Common myeloid progenitor, CD34-positive (primary cell): Measurements from ENCODE around the gene MDC1.

ENCODE experiments used
- CTCF ChIA-PET: fragments of 350-600 bp; sonication (Branson Sonifier 250); formaldehyde crosslinking; loops from one replicate; lab custom pipeline; 2021; ENCODE audit warnings: antibody characterized with exemption; lab: Charles Lee
- POLR2A ChIA-PET: fragments of 350-600 bp; sonication (Branson Sonifier 250); formaldehyde crosslinking; loops from one replicate; lab custom pipeline; 2021; ENCODE audit warnings: antibody characterized with exemption; lab: Charles Lee
- DNase-seq, 3 donors: peaks; one replicate each; pipeline versions ENCODE4 v3.0.0 to v3.0.0-alpha.2; 2013
- H3K27ac ChIP-seq, 2 experiments: 1 replicate in 1 of 2; 2 replicates in 1 of 2; pipeline ENCODE4 v1.7.0; 2013; ENCODE audit warnings: inconsistent platforms in 2 of 2, low read length in 2 of 2, mild to moderate bottlenecking in 2 of 2, low read depth in 1 of 2, moderate library complexity in 1 of 2; ENCODE audit not compliant: severe bottlenecking in 2 of 2, insufficient read depth in 1 of 2, poor library complexity in 1 of 2
- H3K27me3 ChIP-seq, 5 experiments: replicated peaks in 2 of 5; 1 replicate in 3 of 5; 2 replicates in 2 of 5; pipeline versions ENCODE4 v1.6.1 to v1.7.0; 2013; ENCODE audit warnings: low read length in 4 of 5, mild to moderate bottlenecking in 2 of 5, moderate library complexity in 2 of 5, inconsistent platforms in 1 of 5; ENCODE audit not compliant: insufficient read depth in 5 of 5, control insufficient read depth in 4 of 5
- H3K36me3 ChIP-seq, 4 experiments: 1 replicate in 2 of 4; 2 replicates in 2 of 4; pipeline versions ENCODE4 v1.6.1 to v1.7.0; 2013; ENCODE audit warnings: low read length in 3 of 4, control low read depth in 1 of 4, mild to moderate bottlenecking in 1 of 4; ENCODE audit not compliant: control insufficient read depth in 4 of 4, insufficient read depth in 4 of 4
- H3K4me1 ChIP-seq, 4 experiments: 1 replicate in 3 of 4; 2 replicates in 1 of 4; pipeline versions ENCODE4 v1.6.1 to v1.7.1; 2013; ENCODE audit warnings: low read length in 3 of 4, mild to moderate bottlenecking in 3 of 4, control low read depth in 1 of 4, inconsistent platforms in 1 of 4, moderate library complexity in 1 of 4; ENCODE audit not compliant: control insufficient read depth in 4 of 4, insufficient read depth in 4 of 4; ENCODE audit errors: control extremely low read depth in 1 of 4
- H3K4me3 ChIP-seq, 7 experiments: 1 replicate in 4 of 7; 2 replicates in 3 of 7; pipeline versions ENCODE4 v1.5.1 to v1.7.0; 2013; ENCODE audit warnings: mild to moderate bottlenecking in 7 of 7, low read length in 6 of 7, moderate library complexity in 6 of 7, inconsistent platforms in 2 of 7, low read depth in 2 of 7, control low read depth in 1 of 7; ENCODE audit not compliant: insufficient read depth in 4 of 7, control insufficient read depth in 1 of 7; ENCODE audit errors: extremely low read depth in 1 of 7
- H3K9me3 ChIP-seq, 5 experiments: 1 replicate in 4 of 5; 2 replicates in 1 of 5; pipeline versions ENCODE4 v1.6.1 to v1.7.1; 2013; ENCODE audit warnings: low read length in 4 of 5, mild to moderate bottlenecking in 2 of 5, inconsistent platforms in 1 of 5, low read depth in 1 of 5, moderate library complexity in 1 of 5; ENCODE audit not compliant: control insufficient read depth in 4 of 5, insufficient read depth in 2 of 5; ENCODE audit errors: control extremely low read depth in 1 of 5
- WGBS: methylation state at CpG from one replicate; pipeline ENCODE4 v1.1.5; 2013; ENCODE audit not compliant: insufficient coverage; 5-methylcytosine and 5-hydroxymethylcytosine counted together

Gene MDC1

DNA sequence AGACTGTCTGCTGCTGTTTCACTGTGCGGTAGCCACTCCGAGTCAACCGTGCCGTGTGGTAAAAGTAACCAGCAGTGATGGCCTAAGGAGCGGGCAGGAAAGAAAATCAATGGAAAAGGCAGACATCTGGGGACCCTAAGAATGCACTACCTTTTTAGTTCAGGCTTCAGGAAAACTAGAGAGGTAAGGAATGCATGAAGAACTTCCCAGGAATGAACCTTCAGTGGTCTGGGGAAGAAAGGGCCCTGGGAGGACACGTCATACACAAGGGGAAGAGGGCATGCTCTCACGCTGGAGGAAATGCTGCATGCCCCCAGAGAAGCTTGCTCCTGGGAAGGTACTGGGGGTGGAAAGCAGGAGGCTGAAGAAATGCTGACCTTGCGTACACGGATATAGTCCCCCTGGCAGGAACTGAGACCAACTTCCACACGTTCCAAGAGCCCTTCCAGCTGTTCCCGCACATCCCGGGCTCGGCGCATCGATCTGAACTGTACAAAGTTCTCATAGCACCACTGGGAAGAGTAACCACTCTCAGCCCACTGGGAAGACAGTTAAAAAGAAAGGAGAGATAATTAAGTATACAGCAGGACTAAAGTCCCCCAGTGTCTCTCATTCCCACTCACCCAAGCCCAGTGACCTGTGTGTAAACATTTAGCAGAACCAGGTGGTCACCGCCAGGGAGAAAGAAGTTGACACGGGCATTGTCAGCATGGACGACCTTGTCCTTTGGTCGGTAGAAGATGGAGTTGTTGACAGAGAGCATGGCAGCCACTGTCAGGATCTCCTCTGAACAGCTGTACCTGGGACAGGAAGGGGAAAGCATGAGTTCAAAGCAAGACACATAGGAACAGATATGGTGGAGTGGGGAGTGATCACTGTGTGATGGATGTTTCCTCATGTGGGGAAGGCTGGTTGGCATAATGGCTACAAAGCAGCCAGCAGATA is 62.0 kb downstream of the MDC1 start:
- POLR2A ChIA-PET, result no interaction called here
- no peak overlapping the region for H3K4me3 ChIP-seq
- 97% methylated on average over 16 of the region's 19 CpGs for WGBS
- H3K27ac ChIP-seq, result no peak overlapping the region
- H3K4me1 ChIP-seq, result no peaks in the 10 kb centered on the region
- H3K9me3 ChIP-seq, result no peaks in the 10 kb centered on the region
- H3K27me3 ChIP-seq, result no peaks in the 10 kb centered on the region
- CTCF ChIA-PET, result interaction anchor here (1.2 to 1.7 kb wide), 3 partner anchors 10 to 17 kb away, joined by 3 to 5 read pairs (median 4); partner anchors contain the start of gene DHX16
- DNase-seq, result no peak
- H3K36me3 ChIP-seq, result peaks cover 36 to 91% (median 73%) of the 10 kb centered on the region in 4 experiments

DNA sequence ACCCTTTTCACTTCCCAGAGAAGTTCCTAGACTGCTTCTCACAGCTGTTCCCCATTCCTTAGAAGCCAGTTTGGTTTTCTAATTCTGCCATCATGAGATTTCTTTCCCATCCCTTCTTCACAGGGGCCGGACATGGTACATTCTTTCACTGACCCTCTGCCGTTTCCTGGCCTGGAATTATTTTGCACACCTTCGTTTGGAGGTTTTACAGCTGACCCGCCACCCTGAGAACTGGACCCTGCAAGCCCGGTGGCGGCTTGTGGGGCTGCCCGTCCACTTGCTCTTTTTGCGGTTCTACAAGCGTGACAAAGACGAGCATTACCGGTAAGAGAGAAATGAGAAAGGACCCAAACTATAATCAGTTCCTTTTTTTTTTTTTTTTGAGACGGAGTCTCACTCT is 65.9 kb downstream of the MDC1 start:
- 94% methylated on average over 11 of the region's 12 CpGs for WGBS
- no peak for DNase-seq
- ChIA-PET CTCF (interaction anchor here (0.8 to 2.6 kb wide), 6 partner anchors 10 to 53 kb away, joined by 3 to 11 read pairs (median 4); partner anchors contain the start of gene DHX16), POLR2A (interaction anchor here (0.6 kb wide), 1 partner anchor 33 kb away, joined by 4 read pairs; the partner anchor contains the start of gene MRPS18B)
- Histone ChIP-seq H3K27me3 (no peaks in the 10 kb centered on the region), H3K36me3 (peaks cover 25 to 62% (median 49%) of the 10 kb centered on the region in 4 experiments), H3K9me3 (no peaks in the 10 kb centered on the region), H3K4me1 (peaks cover 6 to 18% (median 14%) of the 10 kb centered on the region in 4 experiments), H3K27ac (no peak overlapping the region), H3K4me3 (no peak overlapping the region)
